ENCODE measurements around the gene SPRR4.

SPRR4 gene

GRCh38 chr1:152970495-152970894 lies at the start of gene SPRR4:
SPRR4 (plus strand) TSS chr1:152970648; CDS start chr1:152971891, 1,243 bp downstream.
- DNase-seq (ENCODE audit: low read depth in 2 of 2, low spot score in 1 of 2) = no peak

- no peak for DNase-seq (ENCODE audit: low read depth in 2 of 2, low spot score in 1 of 2)
These were observed 46.3 kb upstream of the SPRR4 start for GRCh38 chr1:152924191-152924590.

DNA sequence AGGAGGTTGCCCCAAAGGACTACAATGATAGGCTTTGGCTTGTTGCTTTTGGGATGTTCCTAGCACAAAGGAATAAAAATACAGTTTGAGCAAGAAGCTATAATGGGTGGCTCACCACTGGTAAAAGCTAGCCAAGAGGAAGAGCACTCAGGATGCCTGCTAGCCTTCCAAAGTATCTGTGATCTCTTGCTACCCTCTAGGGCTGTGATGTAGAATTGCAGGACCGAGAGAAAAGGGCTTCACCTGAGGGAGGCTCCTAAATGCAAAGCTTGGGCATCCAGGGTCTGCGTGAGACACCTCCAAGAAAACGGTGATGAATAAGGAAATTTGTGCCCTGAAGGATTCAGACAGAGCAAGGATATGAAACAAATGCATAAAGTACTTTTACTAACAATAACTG lies 44.4 kb upstream of the SPRR4 start:
- no peak for DNase-seq (ENCODE audit: low read depth in 2 of 2, low spot score in 1 of 2)

DNA sequence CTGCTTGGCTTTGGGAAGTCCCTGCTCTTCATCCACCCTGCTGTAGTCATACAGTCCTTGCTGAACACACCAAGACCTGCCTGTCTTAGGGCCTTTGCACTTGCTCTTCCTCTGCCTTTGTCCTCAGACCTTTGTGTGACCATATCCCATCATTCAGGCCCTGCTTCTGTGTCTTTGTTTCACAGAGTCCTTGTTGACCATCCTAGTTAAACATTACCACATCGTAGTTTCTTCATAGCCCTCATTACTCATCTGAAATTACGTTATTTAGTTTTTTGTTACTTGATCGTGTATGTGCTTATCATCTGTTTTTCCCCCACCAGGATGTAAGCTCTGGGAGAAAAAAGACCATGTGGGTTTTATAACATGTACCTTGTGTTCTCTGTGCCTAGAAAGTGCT lies 41.8 kb upstream of the SPRR4 start:
- DNase-seq (ENCODE audit: low read depth in 2 of 2, low spot score in 1 of 2) = no peak

DNA sequence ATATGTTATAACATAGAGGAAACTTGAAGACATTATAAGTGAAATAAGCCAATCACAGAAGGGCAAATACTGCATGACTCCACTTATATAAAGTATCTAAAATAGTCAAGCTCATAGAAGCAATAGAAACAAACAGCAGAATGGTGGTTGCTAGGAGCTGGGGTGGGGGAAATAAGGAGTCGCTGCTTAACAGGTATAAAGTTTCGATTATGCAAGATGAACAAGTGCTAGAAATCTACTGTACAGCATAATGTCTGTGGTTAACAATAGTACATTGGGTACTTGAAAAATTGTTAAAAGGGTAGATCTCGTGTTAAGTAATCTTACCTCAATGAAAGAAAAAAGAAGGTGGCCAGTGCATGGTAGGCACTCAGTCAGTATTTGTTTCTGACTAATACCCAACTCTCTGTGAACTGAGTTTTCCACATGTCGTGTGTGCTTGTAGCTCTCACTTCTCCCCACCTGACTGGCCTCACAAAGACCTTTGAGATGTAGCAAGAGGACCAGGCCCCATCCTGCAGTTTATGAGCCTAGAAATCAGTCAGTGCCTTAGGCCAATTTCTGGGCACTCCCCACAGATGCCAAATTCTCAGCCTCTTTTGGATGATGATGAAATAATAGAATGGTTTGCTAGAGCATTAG lies 38.2 kb upstream of the SPRR4 start:
- DNase-seq (ENCODE audit: low read depth in 2 of 2, low spot score in 1 of 2) = no peak

- no peak for DNase-seq (ENCODE audit: low read depth in 2 of 2, low spot score in 1 of 2)
These were observed 37.3 kb upstream of the SPRR4 start for GRCh38 chr1:152933196-152933595.

GRCh38 chr1:152940614-152941013 lies 29.8 kb upstream of the SPRR4 start:
- no peak for DNase-seq (ENCODE audit: low read depth in 2 of 2, low spot score in 1 of 2)

DNA sequence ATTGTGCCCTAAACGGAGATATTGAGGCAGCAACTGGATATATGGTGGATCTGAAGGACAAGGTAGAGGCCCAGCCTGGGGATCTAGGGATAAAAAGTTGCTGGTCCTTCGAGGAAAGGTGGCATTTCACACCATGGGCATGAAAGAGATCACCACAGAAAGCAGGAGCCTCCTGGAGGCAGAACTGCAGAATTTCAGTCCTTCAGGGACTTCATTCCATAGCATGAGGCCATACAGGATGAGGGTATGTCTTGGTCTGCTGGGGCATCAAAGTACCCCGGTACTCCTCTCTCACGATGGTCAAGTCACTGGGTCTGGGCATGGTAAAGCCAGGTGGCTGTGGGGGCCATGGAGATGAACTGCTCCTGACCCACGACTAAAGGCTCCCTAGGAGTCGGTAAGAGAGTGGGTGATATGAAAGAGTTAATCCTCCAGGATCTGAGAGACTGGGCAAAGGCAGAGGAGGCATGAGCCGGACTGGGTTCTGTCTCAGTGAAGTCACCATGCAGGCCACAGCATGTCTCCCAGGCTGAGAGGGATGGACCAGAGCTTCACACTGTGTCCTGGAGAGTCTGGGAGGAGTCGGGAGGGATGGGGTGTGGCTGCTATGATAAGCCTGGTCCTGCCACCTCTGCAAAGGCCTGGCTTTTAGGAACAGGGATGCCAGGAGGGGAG lies 29.3 kb upstream of the SPRR4 start:
- DNase-seq (ENCODE audit: low read depth in 2 of 2, low spot score in 1 of 2) = no peak

DNA sequence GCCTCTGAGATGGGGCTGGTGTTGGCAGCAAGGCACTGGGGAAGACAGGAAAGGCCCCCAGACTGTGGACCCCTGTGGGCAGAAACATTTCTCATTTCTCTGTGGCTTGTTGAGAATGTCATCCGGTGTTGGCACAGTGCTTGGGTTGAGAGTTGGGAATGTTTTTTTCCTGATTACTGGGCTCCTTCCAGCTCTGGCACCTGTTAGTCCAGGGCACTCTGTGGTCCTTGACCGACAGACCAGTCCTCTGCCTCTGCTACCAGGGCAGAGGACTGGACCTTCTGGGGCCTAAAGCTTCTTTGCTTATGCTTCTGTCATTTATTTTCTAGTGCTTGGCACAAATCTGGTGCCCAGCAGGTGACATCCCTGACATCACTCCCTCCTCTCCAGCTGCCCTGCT lies 28.3 kb upstream of the SPRR4 start:
- DNase-seq (ENCODE audit: low read depth in 2 of 2, low spot score in 1 of 2) = no peak

DNA sequence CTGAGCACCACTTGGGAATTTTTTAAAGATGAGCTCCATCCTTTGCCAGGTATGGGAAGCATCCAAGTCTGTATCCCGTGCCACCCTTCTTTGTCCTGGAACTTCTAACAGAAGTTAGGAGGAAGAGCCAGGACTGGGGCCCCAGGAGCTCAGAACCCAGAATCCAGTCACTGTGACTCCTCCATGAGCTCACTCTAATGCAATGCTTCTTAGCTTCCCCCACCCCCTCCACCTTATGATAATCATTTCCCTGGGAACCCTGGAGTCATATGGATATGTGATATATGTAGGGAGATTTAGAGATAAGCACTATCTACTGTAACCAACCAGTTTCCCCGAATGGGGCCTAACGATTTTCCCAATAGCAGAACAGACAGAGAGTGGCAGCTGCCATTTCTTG lies 24.2 kb upstream of the SPRR4 start:
- DNase-seq (ENCODE audit: low read depth in 2 of 2, low spot score in 1 of 2) = no peak

- DNase-seq (ENCODE audit: low read depth in 2 of 2, low spot score in 1 of 2) = no peak
These were observed 23.7 kb upstream of the SPRR4 start, which contains the start of gene SPRR5 for GRCh38 chr1:152946651-152947256. SPRR5 (plus strand) TSS chr1:152947206; CDS start chr1:152948555, 1,349 bp downstream.

DNA sequence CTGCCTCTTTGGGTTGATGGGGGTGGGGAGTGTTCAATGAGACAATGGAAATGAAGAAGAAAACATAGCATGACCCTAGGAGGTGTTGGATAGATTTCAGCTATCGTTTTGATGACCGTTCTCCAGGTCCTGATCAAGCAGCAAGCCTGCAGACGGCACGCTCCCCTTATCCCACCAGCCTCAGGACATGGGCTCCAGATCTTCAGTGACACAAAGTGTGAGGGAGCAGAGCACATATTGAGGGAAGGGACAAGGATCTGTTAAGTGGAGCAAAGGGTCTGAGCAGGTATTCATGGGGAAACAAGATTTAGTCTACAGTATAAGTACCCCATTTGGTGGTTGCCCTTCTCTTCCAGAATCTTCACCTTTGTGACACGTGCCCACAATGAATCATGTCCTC lies 18.7 kb upstream of the SPRR4 start:
- DNase-seq (ENCODE audit: low read depth in 2 of 2, low spot score in 1 of 2) = no peak

DNA sequence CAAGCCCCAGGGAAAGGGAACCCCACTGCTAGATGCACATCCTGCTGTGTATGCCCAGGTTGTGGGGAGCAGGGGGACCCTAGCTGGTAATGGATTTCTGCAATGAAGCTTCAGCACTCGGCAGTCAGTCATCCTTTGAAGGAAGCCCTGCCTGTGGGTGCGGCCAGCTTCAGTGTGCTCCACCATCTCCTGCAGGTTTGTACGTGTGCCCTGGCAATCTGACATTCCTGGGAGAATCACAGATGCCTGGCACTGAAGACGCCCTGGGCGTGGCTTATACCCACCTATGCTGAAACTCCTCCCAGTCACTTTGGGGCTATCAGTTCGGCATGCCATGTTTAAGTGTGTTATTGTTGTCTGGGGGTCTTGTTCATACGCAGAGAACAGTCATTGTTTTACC lies 16.7 kb upstream of the SPRR4 start:
- DNase-seq (ENCODE audit: low read depth in 2 of 2, low spot score in 1 of 2) = no peak

DNA sequence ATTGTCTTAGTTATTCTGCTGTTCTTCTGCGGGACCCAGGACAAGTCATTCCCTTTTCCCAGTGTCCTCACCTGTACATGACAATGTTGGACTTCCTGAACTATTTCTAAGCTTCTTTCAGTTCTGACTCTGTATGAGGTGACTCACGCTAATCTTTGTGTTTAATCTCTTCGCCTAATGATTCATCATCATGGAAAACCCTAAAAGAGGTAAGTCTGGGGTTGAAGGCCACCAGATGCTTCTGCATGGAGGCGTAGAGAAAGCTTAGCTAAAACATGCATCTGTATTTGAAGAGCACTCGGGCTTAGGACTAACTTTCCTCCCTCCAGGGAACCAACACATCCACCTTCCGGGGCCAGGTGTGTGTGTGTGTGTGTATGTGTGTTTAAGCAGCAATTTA lies 16.0 kb upstream of the SPRR4 start:
- DNase-seq (ENCODE audit: low read depth in 2 of 2, low spot score in 1 of 2) = no peak

DNA sequence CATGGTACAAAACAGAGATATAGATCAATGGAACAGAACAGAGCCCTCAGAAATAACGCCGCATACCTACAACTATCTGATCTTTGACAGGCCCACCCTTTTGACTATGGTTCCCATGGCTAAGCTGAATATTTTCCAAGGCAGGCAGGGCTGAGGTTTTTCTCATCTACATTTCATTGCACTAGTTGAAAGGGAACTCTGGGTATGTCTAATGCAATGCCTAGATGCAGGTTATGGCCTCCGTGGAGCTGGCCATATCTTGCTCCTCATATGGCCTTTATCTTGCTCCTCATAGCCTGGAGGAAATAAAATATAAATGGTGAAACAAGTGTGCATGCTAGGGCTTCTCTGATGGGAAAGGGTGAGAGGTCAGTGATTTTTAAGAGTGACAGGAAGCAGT lies 12.9 kb upstream of the SPRR4 start:
- no peak for DNase-seq (ENCODE audit: low read depth in 2 of 2, low spot score in 1 of 2)

DNA sequence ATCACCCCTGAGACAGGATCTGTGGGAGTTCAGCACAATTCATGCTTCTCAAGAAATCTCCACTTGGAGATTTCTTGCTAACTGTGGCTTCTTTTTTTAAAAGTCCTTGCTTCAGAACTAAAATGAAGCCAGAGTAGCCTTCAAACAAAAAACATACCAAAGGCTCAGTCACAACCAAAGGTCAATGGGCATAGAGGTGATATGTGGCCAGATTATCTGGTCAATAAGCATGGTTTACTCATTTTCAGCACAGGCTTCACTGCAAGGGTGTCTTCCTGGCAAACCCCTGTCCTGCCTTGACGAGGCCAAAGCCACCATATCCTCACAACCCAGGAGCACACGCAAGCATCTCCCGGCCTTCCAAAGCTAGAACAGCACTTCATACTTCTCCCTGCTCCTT lies 11.2 kb upstream of the SPRR4 start:
- no peak for DNase-seq (ENCODE audit: low read depth in 2 of 2, low spot score in 1 of 2)

DNA sequence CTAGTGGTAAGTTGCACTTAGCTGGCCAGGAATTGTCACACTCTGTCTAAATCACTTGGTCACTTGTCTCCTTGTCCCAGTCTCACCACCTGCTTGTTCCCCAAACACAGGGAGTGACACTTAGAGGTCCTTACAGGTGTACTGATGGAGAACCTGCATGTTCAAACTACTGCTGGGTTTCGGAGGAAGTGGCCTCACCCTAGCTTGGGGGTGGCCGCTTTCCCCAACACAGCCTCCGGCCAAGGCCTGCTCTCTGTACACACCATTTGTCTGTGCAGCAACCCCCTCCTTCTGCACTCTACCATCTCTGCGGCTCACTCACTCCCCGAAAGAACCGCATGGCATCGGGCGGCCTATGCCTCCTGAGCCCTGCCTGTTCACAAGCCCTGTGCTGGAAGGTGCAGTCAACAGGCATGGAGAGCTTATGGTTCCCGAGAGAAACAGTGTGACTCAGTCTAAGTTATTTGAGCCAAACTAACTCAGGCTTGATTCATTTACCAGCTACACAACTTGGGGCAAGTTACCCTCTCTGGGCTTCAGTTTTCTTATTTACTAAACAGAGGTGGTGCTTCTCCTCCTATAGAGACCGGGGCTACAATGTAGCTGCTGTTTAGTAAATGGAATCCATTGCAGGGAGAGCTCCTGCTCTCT lies 10.5 kb upstream of the SPRR4 start:
- no peak for DNase-seq (ENCODE audit: low read depth in 2 of 2, low spot score in 1 of 2)

GRCh38 chr1:152960452-152961044 lies 9.9 kb upstream of the SPRR4 start:
- DNase-seq (ENCODE audit: low read depth in 2 of 2, low spot score in 1 of 2) = no peak

- no peak for DNase-seq (ENCODE audit: low read depth in 2 of 2, low spot score in 1 of 2)
These were observed 9.1 kb upstream of the SPRR4 start for GRCh38 chr1:152961226-152961891.

- DNase-seq (ENCODE audit: low read depth in 2 of 2, low spot score in 1 of 2) = no peak
These were observed 7.5 kb upstream of the SPRR4 start for GRCh38 chr1:152962876-152963415.

- no peak for DNase-seq (ENCODE audit: low read depth in 2 of 2, low spot score in 1 of 2)
These were observed 5.9 kb upstream of the SPRR4 start for GRCh38 chr1:152964536-152964935.

All from stimulated activated CD8-positive, alpha-beta memory T cell treated with anti-CD3 and anti-CD28 coated beads, Interleukin-4, amount 100 ng/mL, for 1 hour (primary cell).